HUES64 (cell line): ENCODE measurements around the gene ABHD15.
"Not testable (repeated sequence)": the region's sequence is repeated elsewhere in the genome, so short reads cannot be mapped to it uniquely, and the experiment has no call there.

Experiments used
- H3K27ac ChIP-seq: 2 replicates; pipeline ENCODE4 v1.7.0; 2013; ENCODE audit warnings: low read depth, low read length, inconsistent platforms
- H3K27me3 ChIP-seq: 2 replicates; pipeline ENCODE4 v1.6.1; 2013; ENCODE audit warnings: mild to moderate bottlenecking, low read length; ENCODE audit not compliant: insufficient read depth
- H3K36me3 ChIP-seq: 2 replicates; pipeline ENCODE4 v1.6.1; 2013; ENCODE audit warnings: mild to moderate bottlenecking, low read length; ENCODE audit not compliant: insufficient read depth
- H3K4me1 ChIP-seq: 2 replicates; pipeline ENCODE4 v1.6.1; 2013; ENCODE audit warnings: mild to moderate bottlenecking, low read length, moderate library complexity; ENCODE audit not compliant: insufficient read depth
- H3K4me3 ChIP-seq: 2 replicates; pipeline ENCODE4 v1.5.1; 2013; ENCODE audit warnings: mild to moderate bottlenecking, low read length, moderate library complexity
- H3K9ac ChIP-seq: 2 replicates; pipeline ENCODE4 v1.6.1; 2013; ENCODE audit warnings: mild to moderate bottlenecking, low read depth, low read length
- H3K9me3 ChIP-seq: 2 replicates; pipeline ENCODE4 v1.6.1; 2013; ENCODE audit warnings: low read depth, low read length; ENCODE audit not compliant: insufficient read depth
- WGBS: fragments of 150-250, 120-280 bp; methylation state at CpG from one replicate; pipeline ENCODE4 v1.1.7; 2013; ENCODE audit warnings: missing lambda C conversion rate; 5-methylcytosine and 5-hydroxymethylcytosine counted together

Gene ABHD15

DNA sequence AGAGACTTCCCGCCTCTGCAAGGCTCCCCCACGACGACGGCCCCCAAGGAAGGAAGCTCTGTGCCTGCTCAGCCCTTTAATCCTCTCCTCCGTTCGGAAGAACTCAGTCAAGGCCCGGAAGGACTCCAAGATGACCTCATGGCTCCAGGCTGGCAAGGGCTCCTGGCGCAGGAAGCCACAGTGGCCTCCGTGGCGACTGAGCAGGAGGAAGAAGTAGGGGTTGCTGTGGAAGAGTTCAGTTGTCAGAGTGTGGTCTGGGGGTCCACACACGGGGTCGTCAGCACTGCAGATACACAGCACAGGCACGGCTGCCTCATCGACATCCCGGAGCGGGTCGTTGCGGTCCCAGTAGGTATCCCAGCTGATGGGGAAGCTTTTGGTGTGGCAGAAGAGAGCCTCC, 4.2 kb downstream of the ABHD15 start:
- Histone ChIP-seq H3K27ac (no peak overlapping the region), H3K9ac (no peak overlapping the region), H3K9me3 (no peaks in the 10 kb centered on the region), H3K4me1 (no peaks in the 10 kb centered on the region), H3K4me3 (no peak overlapping the region), H3K36me3 (no peaks in the 10 kb centered on the region), H3K27me3 (peaks cover 42% of the 10 kb centered on the region)
- WGBS, result 88% methylated on average over 18 of the region's 18 CpGs

DNA sequence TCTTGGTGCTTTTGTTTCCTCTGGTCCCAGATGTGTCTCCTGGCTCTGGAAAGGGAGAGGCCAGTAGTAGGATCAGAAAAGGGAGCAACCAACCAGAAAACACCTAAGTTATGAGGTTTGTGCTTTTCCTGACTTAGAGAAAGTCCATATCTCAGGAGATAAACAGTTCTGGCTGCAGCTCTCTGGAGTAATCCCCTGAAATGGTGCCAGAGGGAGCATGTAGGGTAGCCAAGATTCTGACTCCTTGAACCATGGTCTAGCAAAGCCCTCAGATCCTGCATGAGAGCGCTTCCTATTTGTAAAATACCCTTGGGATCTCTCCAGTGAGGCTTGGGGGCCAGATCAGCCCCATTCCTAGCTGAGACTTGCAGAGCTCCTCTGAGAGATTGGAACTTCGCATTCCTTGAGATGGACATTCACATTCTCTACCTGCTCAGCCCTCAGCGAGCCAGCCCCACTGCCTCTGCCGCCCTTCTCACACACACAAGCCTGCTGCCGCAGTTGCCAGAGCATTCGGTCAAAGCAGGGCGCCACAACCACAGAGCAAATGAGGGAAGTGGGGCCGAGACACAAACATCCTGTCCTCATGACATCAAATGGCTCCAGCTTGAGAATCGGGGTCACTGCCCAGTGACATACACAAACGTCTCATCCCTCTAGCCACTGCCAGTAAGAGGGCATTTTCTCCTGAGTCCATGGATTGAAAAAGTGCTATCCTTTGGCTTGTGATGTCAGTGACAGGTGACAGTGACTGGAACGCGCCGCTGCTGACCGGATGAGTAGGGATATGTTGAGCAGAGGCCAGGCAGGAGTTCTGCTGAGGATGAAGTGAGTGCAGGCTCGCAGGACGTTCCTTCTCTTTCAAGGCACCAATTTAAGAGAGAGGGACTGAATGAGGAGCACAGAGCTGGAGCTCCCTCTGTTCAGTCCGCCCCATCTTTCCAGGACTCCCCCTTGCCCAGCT, 5.0 kb downstream of the ABHD15 start:
- H3K9me3 ChIP-seq, result no peaks in the 10 kb centered on the region
- H3K4me1 ChIP-seq, result no peaks in the 10 kb centered on the region
- H3K27me3 ChIP-seq, result peaks cover 34% of the 10 kb centered on the region
- no peaks in the 10 kb centered on the region for H3K36me3 ChIP-seq
- WGBS, result 90% methylated on average over 17 of the region's 17 CpGs
- H3K4me3 ChIP-seq, result no peak overlapping the region
- no peak overlapping the region for H3K9ac ChIP-seq
- no peak overlapping the region for H3K27ac ChIP-seq

DNA sequence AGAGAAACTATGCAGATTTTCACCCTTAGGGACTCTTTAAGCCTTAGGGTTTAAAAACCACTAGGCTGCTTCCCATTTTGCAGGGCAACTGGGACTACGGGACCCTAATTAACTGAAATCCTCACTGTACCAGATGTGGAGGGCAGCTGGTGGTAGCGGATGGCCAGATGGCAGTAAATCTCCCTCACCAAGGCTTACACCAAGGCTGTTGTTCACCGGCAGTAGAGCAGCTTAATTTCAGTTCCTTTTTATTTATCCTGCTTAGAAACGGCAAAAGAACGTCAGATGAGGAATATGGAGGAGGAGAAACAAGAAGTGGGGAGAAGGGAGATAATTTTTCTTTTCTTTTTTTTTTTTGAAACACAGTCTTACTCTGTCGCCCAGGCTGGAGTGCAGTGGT, 6.5 kb downstream of the ABHD15 start:
- peaks cover 19% of the 10 kb centered on the region for H3K27me3 ChIP-seq
- H3K9ac ChIP-seq, result no peak overlapping the region
- no peak overlapping the region for H3K27ac ChIP-seq
- H3K9me3 ChIP-seq, result no peaks in the 10 kb centered on the region
- no peaks in the 10 kb centered on the region for H3K36me3 ChIP-seq
- no peaks in the 10 kb centered on the region for H3K4me1 ChIP-seq
- 90% methylated on average over 6 of the region's 6 CpGs for WGBS
- no peak overlapping the region for H3K4me3 ChIP-seq

DNA sequence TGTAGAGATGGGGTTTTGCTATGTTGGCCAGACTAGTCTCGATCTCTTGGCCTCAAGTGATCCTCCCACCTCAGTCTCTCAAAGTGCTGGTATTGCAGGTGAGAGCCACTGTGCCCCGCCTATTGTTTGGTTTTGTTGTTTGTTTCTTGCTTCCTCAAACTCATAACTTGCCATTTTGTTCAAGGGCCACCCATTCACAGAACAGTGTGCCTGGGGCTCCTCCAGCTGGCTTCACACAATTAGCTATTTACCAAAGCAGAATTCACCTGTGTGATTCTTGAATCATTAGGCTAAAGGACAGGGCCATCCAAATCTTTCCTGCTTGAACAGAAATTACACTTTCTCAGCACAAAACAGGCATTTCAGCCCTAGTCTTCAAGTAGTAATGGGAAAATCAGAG, 7.2 kb downstream of the ABHD15 start:
- H3K9me3 ChIP-seq, result no peaks in the 10 kb centered on the region
- no peak overlapping the region for H3K9ac ChIP-seq
- H3K4me3 ChIP-seq, result no peak overlapping the region
- no peaks in the 10 kb centered on the region for H3K36me3 ChIP-seq
- H3K4me1 ChIP-seq, result no peaks in the 10 kb centered on the region
- H3K27ac ChIP-seq, result no peak overlapping the region
- 92% methylated on average over 2 of the region's 2 CpGs for WGBS
- peaks cover 12% of the 10 kb centered on the region for H3K27me3 ChIP-seq

DNA sequence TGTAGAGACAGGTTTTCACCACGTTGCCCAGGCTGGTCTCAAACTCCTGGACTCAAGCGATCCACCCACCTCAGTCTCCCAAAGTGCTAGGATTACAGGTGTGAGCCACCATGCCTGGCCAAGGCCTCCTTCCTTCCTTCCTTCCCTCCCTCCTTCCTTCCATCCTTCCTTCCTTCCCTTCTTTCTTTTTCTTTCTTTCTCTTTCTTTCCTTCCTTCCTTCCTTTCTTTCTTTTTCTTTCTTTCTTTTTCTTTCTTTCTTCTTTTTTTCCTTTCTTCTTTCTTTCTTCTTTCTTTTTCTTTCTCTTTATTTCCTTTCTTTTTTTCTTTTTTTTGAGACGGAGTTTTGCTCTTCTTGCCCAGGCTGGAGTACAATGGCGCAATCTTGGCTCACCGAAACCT, 8.7 kb downstream of the ABHD15 start:
- 96% methylated on average over 5 of the region's 5 CpGs for WGBS
- H3K36me3 ChIP-seq, H3K27ac ChIP-seq, H3K9ac ChIP-seq, H3K4me3 ChIP-seq, H3K9me3 ChIP-seq, H3K4me1 ChIP-seq, H3K27me3 ChIP-seq: not testable (repeated sequence)

DNA sequence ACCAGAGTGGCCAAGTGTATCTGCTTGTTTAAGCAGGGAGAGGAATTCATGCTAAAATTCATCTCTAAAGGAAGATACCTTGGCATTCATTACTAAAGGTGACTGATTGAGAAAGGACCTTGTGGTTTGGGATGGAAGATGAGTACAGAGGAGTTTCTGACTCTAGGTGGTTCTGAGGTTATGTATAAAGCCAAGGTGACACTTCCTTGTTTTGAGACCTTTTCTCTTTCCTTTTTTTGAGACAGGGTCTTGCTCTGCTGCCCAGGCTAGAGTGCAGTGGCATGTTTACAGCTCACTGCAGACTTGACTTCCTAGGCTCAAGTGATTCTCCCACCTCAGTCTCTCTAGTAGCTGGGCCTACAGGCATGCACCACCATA, 9.1 kb downstream of the ABHD15 start:
- Histone ChIP-seq H3K27me3 (peaks cover 4% of the 10 kb centered on the region; the same call in 1 of the 2 replicates), H3K36me3 (no peaks in the 10 kb centered on the region), H3K27ac (no peak overlapping the region), H3K4me3 (no peak overlapping the region), H3K9me3 (no peaks in the 10 kb centered on the region), H3K9ac (no peak overlapping the region), H3K4me1 (no peaks in the 10 kb centered on the region)

DNA sequence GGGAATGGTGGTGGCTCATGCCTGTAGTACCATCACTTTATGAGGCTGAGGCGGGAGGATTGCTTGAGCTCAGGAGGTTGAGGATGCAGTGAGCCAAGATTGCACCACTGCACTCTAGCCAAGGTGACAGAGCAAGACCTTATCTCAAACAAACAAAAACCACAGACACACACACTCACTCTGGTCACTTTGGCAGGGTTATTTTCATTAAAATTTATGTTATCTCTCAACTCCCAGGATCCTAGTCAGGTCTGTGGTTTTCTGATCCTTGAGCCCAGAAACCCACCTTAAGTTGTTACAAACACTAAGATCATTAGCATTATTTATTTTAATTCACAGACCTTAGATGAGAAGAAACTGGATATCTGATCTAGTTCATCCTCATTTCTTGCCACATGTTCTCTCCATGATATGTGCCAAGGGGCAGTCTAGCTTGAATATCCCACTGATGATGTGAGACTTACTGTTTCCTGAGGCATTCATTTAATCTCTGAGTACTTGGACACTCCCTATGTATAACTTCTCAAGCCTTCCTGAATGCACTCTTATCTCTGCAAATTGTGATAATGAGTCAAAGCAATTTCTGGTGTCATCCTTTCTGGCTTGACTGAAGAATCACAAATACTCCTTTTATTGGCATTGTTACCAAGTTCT, 9.6 kb downstream of the ABHD15 start:
- H3K9ac ChIP-seq, result no peak overlapping the region
- no peaks in the 10 kb centered on the region for H3K9me3 ChIP-seq
- H3K27ac ChIP-seq, result no peak overlapping the region
- 100% methylated on average over 1 of the region's 1 CpG for WGBS
- no peak overlapping the region for H3K4me3 ChIP-seq
- no peaks in the 10 kb centered on the region for H3K36me3 ChIP-seq
- peaks cover 3% of the 10 kb centered on the region; the same call in 1 of the 2 replicates for H3K27me3 ChIP-seq
- H3K4me1 ChIP-seq, result no peaks in the 10 kb centered on the region

DNA sequence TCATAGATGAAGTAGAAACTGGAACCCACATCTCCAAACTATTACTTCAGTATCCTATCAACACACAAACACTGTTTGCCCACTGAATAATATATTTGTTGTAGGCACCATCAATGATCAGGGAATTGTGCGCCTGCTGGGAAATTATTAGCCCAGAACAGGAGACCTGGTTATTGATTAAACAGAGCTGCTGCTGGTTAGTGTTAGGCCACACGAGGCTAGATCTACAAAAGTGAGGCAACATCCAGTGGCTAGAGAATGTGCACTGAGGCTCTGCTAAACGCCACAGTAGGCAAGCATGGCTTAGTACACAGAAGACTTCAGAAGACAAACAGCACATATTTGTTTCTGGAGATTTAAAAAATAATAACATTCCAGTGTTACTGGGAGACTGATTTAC, 11.0 kb downstream of the ABHD15 start:
- H3K36me3 ChIP-seq, result no peaks in the 10 kb centered on the region
- no peak overlapping the region for H3K9ac ChIP-seq
- H3K27me3 ChIP-seq, result no peaks in the 10 kb centered on the region
- H3K4me3 ChIP-seq, result no peak overlapping the region
- no peaks in the 10 kb centered on the region for H3K9me3 ChIP-seq
- H3K4me1 ChIP-seq, result no peaks in the 10 kb centered on the region
- H3K27ac ChIP-seq, result no peak overlapping the region
- WGBS, result 89% methylated on average over 3 of the region's 3 CpGs

DNA sequence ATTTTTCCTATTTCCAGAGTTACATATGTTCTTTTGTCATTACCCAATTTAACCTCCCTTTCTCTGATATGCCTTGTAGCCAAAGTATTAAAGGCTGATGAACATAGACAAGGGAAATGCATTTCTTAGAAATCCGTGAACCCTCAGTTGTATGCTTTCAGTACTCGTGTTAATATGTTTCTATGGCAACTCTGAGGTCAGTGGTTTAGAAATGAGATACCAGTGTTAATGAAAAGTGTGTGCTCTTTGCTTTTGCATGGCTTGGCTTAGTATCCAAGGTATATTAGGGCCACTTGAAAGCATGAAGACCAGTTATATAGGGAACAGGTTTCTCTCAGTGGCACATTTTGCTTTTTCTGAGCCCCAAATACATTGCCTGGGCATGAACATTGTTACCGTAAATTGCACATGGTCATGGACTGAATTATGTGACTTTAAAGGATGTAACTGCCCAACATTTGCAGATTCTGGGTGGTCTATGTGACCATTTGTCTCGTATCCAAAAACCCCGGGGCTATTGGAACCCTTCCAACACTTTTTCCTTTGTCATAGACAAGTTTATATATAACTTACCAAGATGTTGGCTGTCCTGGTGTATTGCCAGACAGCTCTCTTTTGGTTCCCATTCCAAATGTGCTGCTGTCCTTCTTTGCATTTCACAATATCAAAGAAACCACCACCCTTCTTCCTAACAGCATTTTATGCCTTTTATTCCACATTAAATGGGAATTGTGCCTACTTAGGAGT, 17.5 kb downstream of the ABHD15 start:
- no peak overlapping the region for H3K27ac ChIP-seq
- no peak overlapping the region for H3K9ac ChIP-seq
- peaks cover 16% of the 10 kb centered on the region for H3K36me3 ChIP-seq
- H3K9me3 ChIP-seq, result no peaks in the 10 kb centered on the region
- H3K4me1 ChIP-seq, result no peaks in the 10 kb centered on the region
- H3K4me3 ChIP-seq, result no peak overlapping the region
- WGBS, result 91% methylated on average over 5 of the region's 5 CpGs
- no peaks in the 10 kb centered on the region for H3K27me3 ChIP-seq

DNA sequence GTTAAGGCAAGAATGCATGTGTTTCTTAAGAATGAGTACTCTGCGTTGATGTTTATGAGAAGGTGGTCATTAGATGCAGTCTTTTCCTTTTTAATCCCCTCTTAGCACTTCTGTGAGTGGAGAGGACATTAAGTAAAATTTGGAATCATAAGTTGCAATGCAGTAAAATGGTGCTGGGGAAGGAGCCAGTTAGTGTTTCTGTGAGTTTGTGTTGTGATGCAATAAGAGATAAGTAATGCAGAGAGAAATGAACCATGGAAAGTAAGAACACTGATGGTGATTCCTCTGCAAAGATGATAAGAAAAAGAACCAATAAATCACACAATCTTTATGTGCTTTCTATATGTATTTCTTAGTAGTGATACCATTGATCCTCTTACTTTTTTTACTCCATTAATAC, 20.0 kb downstream of the ABHD15 start:
- no peaks in the 10 kb centered on the region for H3K9me3 ChIP-seq
- WGBS, result 94% methylated on average over 1 of the region's 1 CpG
- H3K27me3 ChIP-seq, result no peaks in the 10 kb centered on the region
- no peaks in the 10 kb centered on the region for H3K4me1 ChIP-seq
- peaks cover 40% of the 10 kb centered on the region for H3K36me3 ChIP-seq
- no peak overlapping the region for H3K9ac ChIP-seq
- H3K4me3 ChIP-seq, result no peak overlapping the region
- H3K27ac ChIP-seq, result no peak overlapping the region

DNA sequence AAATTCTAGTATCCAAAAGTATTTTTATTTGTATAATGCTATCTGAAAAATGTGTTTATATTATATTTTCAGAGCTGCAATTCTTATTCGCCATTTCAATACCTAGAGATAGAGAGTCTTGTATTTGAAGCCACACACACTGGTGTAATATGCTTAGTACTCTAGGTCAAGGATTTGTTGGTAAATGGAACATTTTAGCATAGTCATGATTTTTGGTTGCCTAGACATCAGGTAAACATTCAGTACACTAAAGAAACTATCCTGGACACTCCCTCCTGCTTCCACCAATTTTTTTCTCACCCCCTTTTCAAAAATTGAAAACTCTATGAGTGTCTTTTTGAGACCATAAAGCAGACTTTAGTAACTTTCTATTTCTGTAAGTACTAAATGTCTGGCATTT, 20.8 kb downstream of the ABHD15 start:
- WGBS, result 100% methylated on average over 1 of the region's 1 CpG
- no peak overlapping the region for H3K4me3 ChIP-seq

More for the DNA sequence above, 20.8 kb downstream of the ABHD15 start:
- Histone ChIP-seq H3K27ac (no peak overlapping the region), H3K27me3 (no peaks in the 10 kb centered on the region), H3K9ac (no peak overlapping the region), H3K36me3 (peaks cover 45% of the 10 kb centered on the region), H3K9me3 (no peaks in the 10 kb centered on the region), H3K4me1 (no peaks in the 10 kb centered on the region)
